ENCODE measurements around the gene ZNF680.

Gene ZNF680

DNA sequence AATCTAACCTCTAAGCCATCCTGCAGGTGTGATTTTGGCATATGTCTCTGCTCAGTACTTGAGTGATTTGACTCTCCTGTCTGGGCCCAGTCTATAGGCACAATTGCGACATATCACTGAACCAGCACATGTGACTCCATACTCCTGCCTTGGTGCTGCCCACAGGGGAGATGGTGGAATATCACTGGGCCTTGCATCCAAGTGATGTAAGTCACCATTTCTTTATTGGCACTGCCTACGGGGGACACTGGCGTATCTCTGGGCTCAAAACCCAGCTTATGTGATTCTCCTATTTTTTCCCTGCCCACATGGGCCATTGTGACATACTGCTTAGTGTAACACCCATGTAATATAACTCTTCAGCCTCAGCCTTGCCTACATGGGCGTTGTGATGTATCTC is 48.1 kb upstream of the ZNF680 start:
- DNase-seq (ENCODE audit: low read depth in 1 of 2, low spot score in 1 of 2), result no peak
- no peaks in the 10 kb centered on the region for H3K27me3 ChIP-seq (ENCODE audit: insufficient read depth, poor library complexity, severe bottlenecking)
- TF ChIP-seq, protein P1, sequence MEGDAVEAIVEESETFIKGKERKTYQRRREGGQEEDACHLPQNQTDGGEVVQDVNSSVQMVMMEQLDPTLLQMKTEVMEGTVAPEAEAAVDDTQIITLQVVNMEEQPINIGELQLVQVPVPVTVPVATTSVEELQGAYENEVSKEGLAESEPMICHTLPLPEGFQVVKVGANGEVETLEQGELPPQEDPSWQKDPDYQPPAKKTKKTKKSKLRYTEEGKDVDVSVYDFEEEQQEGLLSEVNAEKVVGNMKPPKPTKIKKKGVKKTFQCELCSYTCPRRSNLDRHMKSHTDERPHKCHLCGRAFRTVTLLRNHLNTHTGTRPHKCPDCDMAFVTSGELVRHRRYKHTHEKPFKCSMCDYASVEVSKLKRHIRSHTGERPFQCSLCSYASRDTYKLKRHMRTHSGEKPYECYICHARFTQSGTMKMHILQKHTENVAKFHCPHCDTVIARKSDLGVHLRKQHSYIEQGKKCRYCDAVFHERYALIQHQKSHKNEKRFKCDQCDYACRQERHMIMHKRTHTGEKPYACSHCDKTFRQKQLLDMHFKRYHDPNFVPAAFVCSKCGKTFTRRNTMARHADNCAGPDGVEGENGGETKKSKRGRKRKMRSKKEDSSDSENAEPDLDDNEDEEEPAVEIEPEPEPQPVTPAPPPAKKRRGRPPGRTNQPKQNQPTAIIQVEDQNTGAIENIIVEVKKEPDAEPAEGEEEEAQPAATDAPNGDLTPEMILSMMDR (IDR thresholded peaks at IDR 0.05; ENCODE audit: insufficient read depth, low read length), result no peak
- no peak for TF ChIP-seq SPI1 (IDR thresholded peaks at IDR 0.05; ENCODE audit: borderline replicate concordance, low read depth)
- TF ChIP-seq GABPA (IDR thresholded peaks at IDR 0.05; ENCODE audit: low read depth), result no peak
- TF ChIP-seq, protein P2, sequence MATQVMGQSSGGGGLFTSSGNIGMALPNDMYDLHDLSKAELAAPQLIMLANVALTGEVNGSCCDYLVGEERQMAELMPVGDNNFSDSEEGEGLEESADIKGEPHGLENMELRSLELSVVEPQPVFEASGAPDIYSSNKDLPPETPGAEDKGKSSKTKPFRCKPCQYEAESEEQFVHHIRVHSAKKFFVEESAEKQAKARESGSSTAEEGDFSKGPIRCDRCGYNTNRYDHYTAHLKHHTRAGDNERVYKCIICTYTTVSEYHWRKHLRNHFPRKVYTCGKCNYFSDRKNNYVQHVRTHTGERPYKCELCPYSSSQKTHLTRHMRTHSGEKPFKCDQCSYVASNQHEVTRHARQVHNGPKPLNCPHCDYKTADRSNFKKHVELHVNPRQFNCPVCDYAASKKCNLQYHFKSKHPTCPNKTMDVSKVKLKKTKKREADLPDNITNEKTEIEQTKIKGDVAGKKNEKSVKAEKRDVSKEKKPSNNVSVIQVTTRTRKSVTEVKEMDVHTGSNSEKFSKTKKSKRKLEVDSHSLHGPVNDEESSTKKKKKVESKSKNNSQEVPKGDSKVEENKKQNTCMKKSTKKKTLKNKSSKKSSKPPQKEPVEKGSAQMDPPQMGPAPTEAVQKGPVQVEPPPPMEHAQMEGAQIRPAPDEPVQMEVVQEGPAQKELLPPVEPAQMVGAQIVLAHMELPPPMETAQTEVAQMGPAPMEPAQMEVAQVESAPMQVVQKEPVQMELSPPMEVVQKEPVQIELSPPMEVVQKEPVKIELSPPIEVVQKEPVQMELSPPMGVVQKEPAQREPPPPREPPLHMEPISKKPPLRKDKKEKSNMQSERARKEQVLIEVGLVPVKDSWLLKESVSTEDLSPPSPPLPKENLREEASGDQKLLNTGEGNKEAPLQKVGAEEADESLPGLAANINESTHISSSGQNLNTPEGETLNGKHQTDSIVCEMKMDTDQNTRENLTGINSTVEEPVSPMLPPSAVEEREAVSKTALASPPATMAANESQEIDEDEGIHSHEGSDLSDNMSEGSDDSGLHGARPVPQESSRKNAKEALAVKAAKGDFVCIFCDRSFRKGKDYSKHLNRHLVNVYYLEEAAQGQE (IDR thresholded peaks at IDR 0.05; ENCODE audit: insufficient replicate concordance, low read depth), result no peak
- no peak for TF ChIP-seq POLR2AphosphoS5 (IDR thresholded peaks at IDR 0.05; ENCODE audit: low read depth)

DNA sequence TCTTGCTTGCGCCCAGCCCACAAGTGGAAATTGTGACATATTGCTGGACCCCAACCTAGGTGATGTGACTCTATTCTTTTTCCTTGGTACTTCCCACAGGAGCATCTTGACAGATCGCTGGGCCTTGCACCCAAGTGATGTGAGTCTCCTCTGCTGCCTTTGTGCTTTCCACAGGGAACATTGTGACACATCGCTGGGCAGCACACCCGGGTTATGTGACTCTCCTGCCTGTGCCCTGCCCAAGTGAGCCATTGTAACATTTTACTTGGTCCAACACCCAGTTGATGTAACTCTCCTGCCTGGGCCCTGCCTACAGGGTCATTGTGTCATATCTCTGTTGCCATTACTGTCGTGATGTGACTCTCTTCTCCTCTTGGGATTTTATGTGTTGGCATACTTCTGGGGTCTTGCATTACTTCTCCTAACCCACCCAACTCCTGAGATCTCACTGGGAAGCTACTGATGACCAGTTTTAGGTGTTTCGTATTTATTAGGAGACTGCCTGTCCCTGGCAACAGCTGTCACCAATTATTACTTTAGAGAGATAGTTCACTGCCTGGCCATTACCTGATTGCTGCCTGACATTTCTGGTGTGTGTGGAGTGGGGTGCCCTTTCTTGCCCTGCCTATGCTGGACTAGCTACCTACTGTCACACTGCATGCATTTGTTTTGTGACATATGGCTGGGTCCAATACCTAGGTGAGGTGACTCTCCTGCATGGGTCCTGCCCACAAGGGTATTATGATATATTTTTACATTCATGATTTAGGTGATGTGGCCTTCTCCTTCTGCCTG is 45.4 kb upstream of the ZNF680 start:
- Histone ChIP-seq H3K27me3 (ENCODE audit: insufficient read depth, poor library complexity, severe bottlenecking) (no peaks in the 10 kb centered on the region), H3K27ac (replicated peaks) (no peak overlapping the region), H3K4me3 (replicated peaks; ENCODE audit: insufficient read depth, low read length) (no peak overlapping the region)
- no peak for TF ChIP-seq POLR2AphosphoS5 (IDR thresholded peaks at IDR 0.05; ENCODE audit: low read depth)
- TF ChIP-seq GABPA (IDR thresholded peaks at IDR 0.05; ENCODE audit: low read depth), result no peak
- TF ChIP-seq SPI1 (IDR thresholded peaks at IDR 0.05; ENCODE audit: borderline replicate concordance, low read depth), result no peak
- TF ChIP-seq, protein P2 (IDR thresholded peaks at IDR 0.05; ENCODE audit: insufficient replicate concordance, low read depth), result no peak
- TF ChIP-seq, protein P1 (IDR thresholded peaks at IDR 0.05; ENCODE audit: insufficient read depth, low read length), result no peak
- no peak for DNase-seq (ENCODE audit: low read depth in 1 of 2, low spot score in 1 of 2)

More for the DNA sequence above, 48.1 kb upstream of the ZNF680 start:
- no peak overlapping the region for H3K4me3 ChIP-seq (replicated peaks; ENCODE audit: insufficient read depth, low read length)
- no peak overlapping the region for H3K27ac ChIP-seq (replicated peaks)

DNA sequence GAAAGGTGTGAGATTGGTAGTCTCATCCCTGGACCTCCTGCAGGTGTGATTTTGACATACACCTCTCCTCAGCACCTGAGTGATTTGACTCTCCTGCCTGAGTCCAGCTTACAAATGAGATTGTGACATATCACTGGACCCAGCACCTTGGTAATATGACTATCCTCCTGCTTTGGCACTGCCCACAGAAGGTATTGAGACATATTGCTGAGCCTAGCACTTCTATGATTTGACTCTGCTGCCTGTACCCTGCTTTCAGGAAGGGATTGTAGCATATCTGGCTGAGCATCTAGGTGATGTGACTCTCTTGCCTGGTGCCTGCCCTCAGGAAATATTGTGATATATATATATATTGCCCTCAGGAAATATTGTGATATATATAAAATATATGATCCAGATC is 43.5 kb upstream of the ZNF680 start:
- H3K27me3 ChIP-seq (ENCODE audit: insufficient read depth, poor library complexity, severe bottlenecking), result no peaks in the 10 kb centered on the region
- H3K27ac ChIP-seq (replicated peaks), result no peak overlapping the region
- no peak for DNase-seq (ENCODE audit: low read depth in 1 of 2, low spot score in 1 of 2)
- TF ChIP-seq GABPA (IDR thresholded peaks at IDR 0.05; ENCODE audit: low read depth) (no peak), POLR2AphosphoS5 (IDR thresholded peaks at IDR 0.05; ENCODE audit: low read depth) (no peak), SPI1 (IDR thresholded peaks at IDR 0.05; ENCODE audit: borderline replicate concordance, low read depth) (no peak)
- TF ChIP-seq, protein P1 (IDR thresholded peaks at IDR 0.05; ENCODE audit: insufficient read depth, low read length), result no peak
- TF ChIP-seq, protein P2 (IDR thresholded peaks at IDR 0.05; ENCODE audit: insufficient replicate concordance, low read depth), result no peak
- no peak overlapping the region for H3K4me3 ChIP-seq (replicated peaks; ENCODE audit: insufficient read depth, low read length)
